Mesendoderm (in vitro differentiated cells): ENCODE measurements around the gene MTG2.

Experiments used
- DNase-seq: peaks from one replicate; pipeline ENCODE4 v3.0.0; 2013
- H2AK5ac ChIP-seq: 2 replicates; pipeline ENCODE4 v1.6.1; 2013; ENCODE audit warnings: low read length, inconsistent platforms
- H2BK120ac ChIP-seq: 2 replicates; pipeline ENCODE4 v1.6.1; 2013; ENCODE audit warnings: low read depth, mild to moderate bottlenecking, low read length, moderate library complexity, mixed read lengths
- H2BK15ac ChIP-seq: replicated peaks from 2 replicates; pipeline ENCODE4 v1.6.1; 2013; ENCODE audit warnings: low read depth, mild to moderate bottlenecking, moderate library complexity
- H2BK5ac ChIP-seq: 2 replicates; pipeline ENCODE4 v1.6.1; 2013; ENCODE audit warnings: low read length, inconsistent platforms
- H3K18ac ChIP-seq: 2 replicates; pipeline ENCODE4 v1.6.1; 2013; ENCODE audit warnings: mild to moderate bottlenecking, low read length, mixed read lengths
- H3K23ac ChIP-seq: one replicate; pipeline ENCODE4 v1.6.1; 2013; ENCODE audit warnings: low read length
- H3K27ac ChIP-seq: 2 replicates; pipeline ENCODE4 v1.5.1; 2013; ENCODE audit warnings: low read depth, mild to moderate bottlenecking, inconsistent platforms, low read length, moderate library complexity
- H3K27me3 ChIP-seq: 2 replicates; pipeline ENCODE4 v1.6.1; 2013; ENCODE audit warnings: low read length, control low read depth, mild to moderate bottlenecking, inconsistent platforms; ENCODE audit not compliant: insufficient read depth, poor library complexity
- H3K36me3 ChIP-seq: 2 replicates; pipeline ENCODE4 v1.6.1; 2013; ENCODE audit warnings: low read length, inconsistent platforms; ENCODE audit not compliant: control insufficient read depth, insufficient read depth
- H3K4ac ChIP-seq: one replicate; pipeline ENCODE4 v1.6.1; 2013; ENCODE audit warnings: low read depth, mild to moderate bottlenecking, low read length, moderate library complexity
- H3K4me1 ChIP-seq: 2 replicates; pipeline ENCODE4 v1.6.1; 2013; ENCODE audit warnings: low read depth, low read length, inconsistent platforms; ENCODE audit not compliant: control insufficient read depth
- H3K4me2 ChIP-seq: 2 replicates; pipeline ENCODE4 v1.6.1; 2013; ENCODE audit warnings: low read length
- H3K4me3 ChIP-seq: 2 replicates; pipeline ENCODE4 v1.5.1; 2013; ENCODE audit warnings: mild to moderate bottlenecking, low read length
- H3K56ac ChIP-seq: one replicate; pipeline ENCODE4 v1.6.1; 2013; ENCODE audit warnings: low read length
- H3K79me1 ChIP-seq: 2 replicates; pipeline ENCODE4 v1.6.1; 2013; ENCODE audit warnings: low read length, inconsistent platforms
- H3K79me2 ChIP-seq: 2 replicates; pipeline ENCODE4 v1.6.1; 2013; ENCODE audit warnings: mild to moderate bottlenecking, low read length; ENCODE audit not compliant: control insufficient read depth, insufficient read depth
- H3K9ac ChIP-seq: 2 replicates; pipeline ENCODE4 v1.6.1; 2013; ENCODE audit warnings: low read length, inconsistent platforms
- H4K5ac ChIP-seq: one replicate; pipeline ENCODE4 v1.6.1; 2013; ENCODE audit warnings: low read length
- H4K8ac ChIP-seq: one replicate; pipeline ENCODE4 v1.6.1; 2013; ENCODE audit warnings: low read depth, mild to moderate bottlenecking, control low read depth, low read length, moderate library complexity
- WGBS: extraction: QIAGEN DNeasy Blood & Tissue Kit; methylation state at CpG from one replicate; pipeline ENCODE4 v1.1.7; 2013; ENCODE audit warnings: low lambda C conversion rate, missing lambda C conversion rate; ENCODE audit not compliant: insufficient coverage; ENCODE audit errors: extremely low coverage; 5-methylcytosine and 5-hydroxymethylcytosine counted together

MTG2 gene

DNA sequence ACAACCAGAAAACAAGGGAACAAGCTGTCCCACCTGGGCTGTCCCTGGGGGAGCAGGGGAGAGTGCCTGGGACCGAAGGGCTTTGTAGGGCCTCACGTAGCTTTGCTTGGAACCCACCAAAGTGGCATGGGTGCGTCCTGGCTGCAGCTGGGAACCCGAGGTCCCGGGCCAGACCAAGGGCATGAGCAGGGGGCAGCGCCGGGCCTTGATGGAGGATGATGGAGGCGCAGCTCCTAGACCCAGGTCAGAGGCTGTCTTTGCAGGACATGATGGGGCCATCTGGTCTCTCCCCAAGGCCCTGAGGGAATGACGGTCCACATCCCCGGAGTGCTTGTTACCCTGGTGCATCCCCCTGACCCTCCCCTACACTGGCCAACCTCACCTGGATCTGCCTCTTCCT lies 47.9 kb downstream of the MTG2 start:
- no peak for DNase-seq
- Histone ChIP-seq H3K9ac (no peak overlapping the region), H2BK15ac (no peak overlapping the region), H3K79me1 (no peaks in the 10 kb centered on the region), H3K4ac (no peak overlapping the region), H3K56ac (no peak overlapping the region), H2BK5ac (no peak overlapping the region), H3K4me3 (no peak overlapping the region), H2BK120ac (no peak overlapping the region), H3K23ac (no peak overlapping the region), H3K4me1 (no peaks in the 10 kb centered on the region), H3K27ac (no peak overlapping the region), H3K36me3 (no peaks in the 10 kb centered on the region), H4K8ac (no peak overlapping the region), H2AK5ac (no peak overlapping the region), H3K18ac (no peak overlapping the region), H3K79me2 (no peaks in the 10 kb centered on the region), H3K4me2 (no peak overlapping the region), H4K5ac (no peak overlapping the region), H3K27me3 (no peaks in the 10 kb centered on the region)
- WGBS = no CpG with 5 or more reads among the region's 10 CpGs

DNA sequence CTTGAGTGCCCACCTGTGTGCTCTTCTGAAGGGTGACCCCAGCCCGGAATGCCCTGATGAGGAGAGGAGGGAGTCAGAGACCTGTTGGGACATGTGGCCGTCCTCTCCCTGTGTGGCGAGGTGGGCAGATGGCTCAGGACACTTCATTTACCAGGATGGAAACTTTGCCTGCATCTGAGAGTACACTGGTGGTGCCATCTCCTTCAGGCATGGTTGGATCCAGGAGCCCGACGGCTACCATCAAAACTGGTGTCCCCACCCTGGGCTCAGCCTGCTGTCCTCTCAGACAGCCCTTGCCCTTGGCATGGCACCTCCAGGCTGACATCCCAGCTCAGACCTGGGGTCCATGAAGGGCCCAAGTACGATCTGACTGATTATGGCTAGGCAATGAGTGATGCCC lies 48.5 kb downstream of the MTG2 start:
- Histone ChIP-seq H3K36me3 (no peaks in the 10 kb centered on the region), H2BK15ac (no peak overlapping the region), H3K56ac (no peak overlapping the region), H3K79me2 (no peaks in the 10 kb centered on the region), H4K5ac (no peak overlapping the region), H3K4me2 (no peak overlapping the region), H3K23ac (no peak overlapping the region), H3K18ac (no peak overlapping the region), H2AK5ac (no peak overlapping the region), H2BK120ac (no peak overlapping the region), H3K79me1 (no peaks in the 10 kb centered on the region), H3K27ac (no peak overlapping the region), H2BK5ac (no peak overlapping the region), H3K4ac (no peak overlapping the region), H4K8ac (no peak overlapping the region), H3K4me1 (no peaks in the 10 kb centered on the region), H3K27me3 (no peaks in the 10 kb centered on the region), H3K4me3 (no peak overlapping the region), H3K9ac (no peak overlapping the region)
- WGBS = no CpG with 5 or more reads among the region's 6 CpGs
- no peak for DNase-seq

DNA sequence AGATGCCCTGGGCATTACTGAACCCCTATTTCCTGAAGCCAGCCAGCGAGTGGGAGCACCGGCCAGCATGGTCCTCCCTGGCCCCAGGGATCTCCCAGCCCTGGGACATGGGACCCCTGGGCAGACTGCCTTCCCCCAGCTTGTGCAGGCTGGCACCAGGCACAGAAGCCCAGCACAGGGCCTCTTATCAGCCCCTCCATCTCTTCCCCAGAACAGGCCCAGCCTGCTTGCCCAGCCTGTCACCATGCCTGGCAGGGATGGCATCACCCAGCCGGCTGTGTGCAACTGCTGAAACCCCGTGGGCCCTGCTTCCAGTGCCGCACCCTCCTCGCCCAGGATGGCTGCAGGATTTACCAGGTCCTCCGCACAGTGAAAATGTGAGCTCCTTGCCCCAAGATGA lies 49.4 kb downstream of the MTG2 start:
- Histone ChIP-seq H3K56ac (no peak overlapping the region), H2AK5ac (no peak overlapping the region), H3K79me2 (no peaks in the 10 kb centered on the region), H3K18ac (no peak overlapping the region), H4K8ac (no peak overlapping the region), H3K23ac (no peak overlapping the region), H2BK5ac (no peak overlapping the region), H3K4me1 (no peaks in the 10 kb centered on the region), H3K4ac (no peak overlapping the region), H3K36me3 (no peaks in the 10 kb centered on the region), H2BK120ac (no peak overlapping the region), H3K79me1 (no peaks in the 10 kb centered on the region), H3K4me3 (no peak overlapping the region), H3K9ac (no peak overlapping the region), H4K5ac (no peak overlapping the region), H2BK15ac (no peak overlapping the region), H3K4me2 (no peak overlapping the region), H3K27me3 (no peaks in the 10 kb centered on the region), H3K27ac (no peak overlapping the region)
- DNase-seq = no peak
- WGBS = no CpG with 5 or more reads among the region's 7 CpGs

DNA sequence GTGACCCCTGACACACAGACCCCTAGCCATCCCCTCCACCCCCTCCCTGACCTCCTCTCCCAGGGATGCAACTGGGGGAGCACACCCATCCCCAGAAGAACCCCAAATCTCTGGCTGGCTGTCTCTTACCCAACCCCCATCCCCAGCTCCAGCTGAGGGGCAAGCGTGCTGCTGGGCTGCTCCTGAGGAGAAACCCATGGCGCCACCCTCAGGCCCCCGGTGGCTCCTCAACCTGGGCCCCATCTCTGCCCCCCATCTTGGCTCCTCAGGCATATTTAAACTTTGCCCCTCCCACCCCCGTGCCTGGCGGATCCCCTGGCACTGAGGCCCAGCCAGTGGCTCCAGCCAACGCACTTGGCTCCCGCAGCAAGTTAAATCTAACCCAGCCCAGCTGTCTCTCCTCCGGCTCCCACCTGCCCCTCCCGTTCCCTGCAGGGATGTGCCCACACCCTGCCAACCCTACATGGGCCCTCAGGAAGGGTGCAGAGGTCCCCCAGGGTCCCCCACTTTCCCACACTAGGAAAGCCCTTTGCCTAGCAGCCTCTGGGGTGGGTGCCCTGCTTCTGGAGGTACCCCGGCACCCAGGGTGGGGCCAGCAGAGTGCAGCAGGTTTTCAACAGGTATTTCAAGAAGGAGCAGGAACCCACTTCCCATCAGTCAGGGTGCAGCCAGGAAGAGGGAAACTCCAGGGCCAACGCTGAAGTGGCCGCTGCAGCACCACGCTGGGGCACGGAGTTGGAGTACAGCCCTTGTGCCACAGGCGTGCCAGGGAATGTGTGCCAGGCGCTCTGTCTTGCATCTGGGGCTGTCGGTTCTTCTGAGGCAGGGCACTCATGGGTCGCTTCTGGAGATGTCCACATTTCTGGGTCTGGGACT lies 50.2 kb downstream of the MTG2 start:
- no peak overlapping the region for H2BK15ac ChIP-seq
- no peak overlapping the region for H3K4ac ChIP-seq
- no peak overlapping the region for H3K9ac ChIP-seq
- H3K27ac ChIP-seq = no peak overlapping the region
- H3K79me1 ChIP-seq = no peaks in the 10 kb centered on the region
- no peaks in the 10 kb centered on the region for H3K36me3 ChIP-seq
- no CpG with 5 or more reads among the region's 18 CpGs for WGBS
- H3K23ac ChIP-seq = no peak overlapping the region
- H2AK5ac ChIP-seq = no peak overlapping the region
- no peak overlapping the region for H4K5ac ChIP-seq
- H3K79me2 ChIP-seq = no peaks in the 10 kb centered on the region
- H3K4me1 ChIP-seq = no peaks in the 10 kb centered on the region
- no peaks in the 10 kb centered on the region for H3K27me3 ChIP-seq
- no peak overlapping the region for H4K8ac ChIP-seq
- H3K4me2 ChIP-seq = no peak overlapping the region
- no peak overlapping the region for H3K4me3 ChIP-seq
- no peak overlapping the region for H3K56ac ChIP-seq
- no peak overlapping the region for H3K18ac ChIP-seq
- no peak for DNase-seq
- H2BK5ac ChIP-seq = no peak overlapping the region
- H2BK120ac ChIP-seq = no peak overlapping the region

DNA sequence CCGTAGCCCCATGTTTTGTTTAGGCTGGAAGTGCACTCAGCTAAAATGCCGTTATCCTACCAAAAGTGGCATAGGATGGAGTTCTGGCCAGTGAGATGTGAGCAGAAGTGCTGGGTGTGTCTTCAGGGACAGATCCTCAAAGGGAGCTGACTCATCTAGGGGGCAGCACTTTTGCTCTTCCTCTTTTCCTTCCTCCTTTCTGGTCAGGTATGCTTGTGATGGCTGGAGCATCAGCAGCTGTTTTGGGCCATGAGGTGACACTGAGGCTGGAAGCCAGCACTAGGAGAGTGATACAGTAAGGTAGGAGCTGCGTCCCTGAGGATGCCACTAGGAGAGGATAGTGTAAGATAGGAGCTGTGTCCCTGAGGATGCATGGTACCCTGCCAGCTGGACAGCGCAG lies 50.9 kb downstream of the MTG2 start:
- H3K4me2 ChIP-seq = no peak overlapping the region
- WGBS = no CpG with 5 or more reads among the region's 4 CpGs
- H3K4me1 ChIP-seq = no peaks in the 10 kb centered on the region
- H3K56ac ChIP-seq = no peak overlapping the region
- H3K36me3 ChIP-seq = no peaks in the 10 kb centered on the region
- H3K27me3 ChIP-seq = no peaks in the 10 kb centered on the region
- no peak overlapping the region for H3K23ac ChIP-seq
- H2BK15ac ChIP-seq = no peak overlapping the region
- H3K18ac ChIP-seq = no peak overlapping the region
- DNase-seq = no peak
- no peak overlapping the region for H3K4ac ChIP-seq
- no peak overlapping the region for H3K27ac ChIP-seq
- H3K79me1 ChIP-seq = no peaks in the 10 kb centered on the region
- no peak overlapping the region for H4K5ac ChIP-seq
- no peaks in the 10 kb centered on the region for H3K79me2 ChIP-seq
- no peak overlapping the region for H2BK5ac ChIP-seq
- H3K9ac ChIP-seq = no peak overlapping the region
- H2AK5ac ChIP-seq = no peak overlapping the region
- H3K4me3 ChIP-seq = no peak overlapping the region
- no peak overlapping the region for H2BK120ac ChIP-seq
- no peak overlapping the region for H4K8ac ChIP-seq

DNA sequence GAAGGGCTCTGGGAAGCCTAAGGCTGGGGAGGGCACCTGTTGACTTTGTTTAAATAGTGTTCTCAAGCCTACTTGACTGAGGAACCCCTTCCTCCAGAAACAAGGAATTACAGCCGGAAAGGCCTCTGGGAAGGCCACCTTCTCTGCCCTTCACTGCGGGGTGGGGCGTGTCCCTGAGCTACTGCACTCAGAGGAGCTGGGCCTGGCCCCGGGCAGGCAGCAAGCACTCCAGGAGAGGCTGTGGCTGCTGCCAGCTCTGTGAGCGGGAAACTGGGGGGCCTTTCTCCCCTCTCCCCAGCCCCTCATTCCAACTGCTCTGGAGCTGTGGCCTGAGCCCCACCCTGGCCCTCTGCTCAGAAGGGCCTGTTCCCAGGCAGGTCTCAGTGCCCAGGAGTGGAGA lies 51.5 kb downstream of the MTG2 start:
- Histone ChIP-seq H4K8ac (no peak overlapping the region), H3K18ac (no peak overlapping the region), H3K79me2 (peaks cover 2% of the 10 kb centered on the region), H3K9ac (no peak overlapping the region), H2AK5ac (no peak overlapping the region), H2BK5ac (no peak overlapping the region), H3K4me1 (no peaks in the 10 kb centered on the region), H3K56ac (no peak overlapping the region), H2BK120ac (no peak overlapping the region), H4K5ac (no peak overlapping the region), H3K4ac (no peak overlapping the region), H3K4me2 (no peak overlapping the region), H3K27ac (no peak overlapping the region), H3K79me1 (peaks cover 2% of the 10 kb centered on the region), H3K27me3 (no peaks in the 10 kb centered on the region), H3K36me3 (no peaks in the 10 kb centered on the region), H3K23ac (no peak overlapping the region), H2BK15ac (no peak overlapping the region), H3K4me3 (no peak overlapping the region)
- DNase-seq = no peak
- WGBS = no CpG with 5 or more reads among the region's 5 CpGs
